ENCODE results near the gene MAPRE2. TPM values are rescaled to one million over a fixed set of nuclear protein-coding genes. Genes with fewer than 3 reads are reported as not detected.

MAPRE2 gene
- total RNA-seq (10 to 100 TPM; 26.3 to 57.8 TPM), polyA plus RNA-seq (10 to 100 TPM; 12.5 to 13.3 TPM)
- long read RNA-seq, donor 1, full-length matches to known transcripts: 16 of 16 reads
- long read RNA-seq, donor 1, partial matches to known transcripts: 0 of 16 reads
- long read RNA-seq, donor 1, other reads (novel, unspliced or antisense): 0 of 16 reads
- long read RNA-seq, donor 2, full-length matches to known transcripts: 6 of 11 reads
- long read RNA-seq, donor 2, partial matches to known transcripts: 5 of 11 reads
- long read RNA-seq, donor 2, other reads (novel, unspliced or antisense): 0 of 11 reads
- long read RNA-seq, donor 3, full-length matches to known transcripts: 1 of 1 reads
- long read RNA-seq, donor 3, partial matches to known transcripts: 0 of 1 reads
- long read RNA-seq, donor 3, other reads (novel, unspliced or antisense): 0 of 1 reads
- long read RNA-seq, donor 4, full-length matches to known transcripts: 5 of 5 reads
- long read RNA-seq, donor 4, partial matches to known transcripts: 0 of 5 reads
- long read RNA-seq, donor 4, other reads (novel, unspliced or antisense): 0 of 5 reads
- long read RNA-seq, donor 5, full-length matches to known transcripts: 18 of 29 reads
- long read RNA-seq, donor 5, partial matches to known transcripts: 11 of 29 reads
- long read RNA-seq, donor 5, other reads (novel, unspliced or antisense): 0 of 29 reads

DNA sequence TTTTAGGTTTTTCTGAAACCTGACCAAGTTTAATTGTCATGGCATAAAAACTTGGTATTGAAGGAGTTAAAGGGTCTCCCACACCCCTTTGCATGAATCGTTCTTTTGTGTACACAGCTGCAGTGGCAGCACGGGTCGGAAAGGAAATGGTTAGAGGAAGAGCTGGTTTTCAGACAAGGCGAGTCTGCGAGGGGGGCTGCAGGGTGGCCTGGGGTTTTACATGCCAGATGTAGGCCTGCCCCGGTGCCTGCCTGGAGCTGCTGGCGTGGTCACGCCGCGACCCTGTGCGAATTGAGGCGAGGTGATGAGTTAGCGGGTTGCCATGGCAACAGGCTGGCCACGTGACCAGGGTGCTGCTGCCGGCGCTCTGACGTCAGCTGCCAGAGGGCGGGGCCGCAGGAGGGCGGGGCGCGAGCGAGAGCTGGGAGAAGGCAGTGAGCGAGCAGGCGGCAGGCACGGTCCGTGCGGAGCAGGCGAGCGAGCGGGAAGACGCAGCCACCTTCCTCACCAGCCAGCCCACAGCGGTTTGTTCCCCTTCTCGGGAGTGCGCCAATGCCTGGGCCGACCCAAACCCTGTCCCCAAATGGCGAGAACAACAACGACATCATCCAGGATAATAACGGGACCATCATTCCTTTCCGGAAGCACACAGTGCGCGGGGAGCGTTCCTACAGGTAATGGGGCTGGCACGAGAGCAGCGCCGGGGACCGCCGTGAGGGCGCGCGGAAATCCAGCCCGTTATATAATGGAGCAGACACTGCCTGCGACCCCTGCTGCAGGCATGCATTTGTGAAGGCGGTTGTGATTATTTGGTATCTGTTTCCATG is at the start of gene MAPRE2:
MAPRE2 (plus strand) TSS at position 426 of the 827 bp plus-strand sequence; CDS start at position 553, 127 bp downstream.
- ATAC-seq (ENCODE audit: insufficient read depth, low FRiP score) (peak; percentile 98), DNase-seq (peak; percentile 99)
- no peaks in the 10 kb centered on the region for H3K9me3 ChIP-seq (ENCODE audit: control insufficient read depth in 4 of 4, insufficient read depth in 3 of 4, low read length in 3 of 4)
- TF ChIP-seq, protein P1, sequence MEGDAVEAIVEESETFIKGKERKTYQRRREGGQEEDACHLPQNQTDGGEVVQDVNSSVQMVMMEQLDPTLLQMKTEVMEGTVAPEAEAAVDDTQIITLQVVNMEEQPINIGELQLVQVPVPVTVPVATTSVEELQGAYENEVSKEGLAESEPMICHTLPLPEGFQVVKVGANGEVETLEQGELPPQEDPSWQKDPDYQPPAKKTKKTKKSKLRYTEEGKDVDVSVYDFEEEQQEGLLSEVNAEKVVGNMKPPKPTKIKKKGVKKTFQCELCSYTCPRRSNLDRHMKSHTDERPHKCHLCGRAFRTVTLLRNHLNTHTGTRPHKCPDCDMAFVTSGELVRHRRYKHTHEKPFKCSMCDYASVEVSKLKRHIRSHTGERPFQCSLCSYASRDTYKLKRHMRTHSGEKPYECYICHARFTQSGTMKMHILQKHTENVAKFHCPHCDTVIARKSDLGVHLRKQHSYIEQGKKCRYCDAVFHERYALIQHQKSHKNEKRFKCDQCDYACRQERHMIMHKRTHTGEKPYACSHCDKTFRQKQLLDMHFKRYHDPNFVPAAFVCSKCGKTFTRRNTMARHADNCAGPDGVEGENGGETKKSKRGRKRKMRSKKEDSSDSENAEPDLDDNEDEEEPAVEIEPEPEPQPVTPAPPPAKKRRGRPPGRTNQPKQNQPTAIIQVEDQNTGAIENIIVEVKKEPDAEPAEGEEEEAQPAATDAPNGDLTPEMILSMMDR (IDR thresholded peaks at IDR 0.05; ENCODE audit: control extremely low read depth, extremely low read depth): no peak
- H3K4me3 ChIP-seq: peak within 1 kb of the TSS; percentile 81
- H3K27me3 ChIP-seq (ENCODE audit: control insufficient read depth in 3 of 3, insufficient read depth in 3 of 3, low read length in 2 of 3): no peaks in the 10 kb centered on the region
- H3K4me1 ChIP-seq (ENCODE audit: control insufficient read depth in 5 of 5, insufficient read depth in 5 of 5, low read length in 5 of 5): peaks cover 2 to 44% (median 14%) of the 10 kb centered on the region in 5 donors
- H3K27ac ChIP-seq (ENCODE audit: low read depth in 1 of 2, low read length in 1 of 2): peak within 1 kb of the TSS; percentile 76 to 93
- WGBS, 2 donors: 0 to 1% methylated on average over 54 of the region's 54 CpGs
- H3K36me3 ChIP-seq (ENCODE audit: control insufficient read depth in 4 of 4, insufficient read depth in 4 of 4, low read length in 4 of 4): peaks cover 0 to 3% (median 0%) of the 10 kb centered on the region in 4 donors
- peak within 1 kb of the TSS; percentile 88 to 95 for H3K9ac ChIP-seq (ENCODE audit: insufficient read depth in 1 of 2, low read length in 2 of 2)

DNA sequence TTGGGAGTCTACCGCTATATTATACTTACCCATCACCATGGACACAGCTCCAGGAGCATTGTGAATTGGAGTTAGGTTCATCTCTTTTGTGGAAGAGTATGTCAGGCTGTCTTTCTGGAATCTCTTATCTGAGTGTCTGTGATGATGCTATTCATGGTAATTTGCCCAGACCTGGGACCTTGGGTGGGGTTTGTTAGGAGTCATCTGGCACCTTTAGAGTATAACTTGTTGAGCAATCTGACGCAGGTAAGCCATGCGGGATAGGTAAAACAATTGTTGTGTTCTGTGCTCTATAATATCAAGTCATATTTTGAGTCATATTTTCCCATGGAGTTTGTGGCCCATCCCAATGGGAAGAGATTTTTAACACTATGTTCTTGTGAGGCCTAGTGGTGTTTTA is 49.7 kb upstream of the MAPRE2 start:
- Histone ChIP-seq H3K9ac (ENCODE audit: insufficient read depth in 1 of 2, low read length in 2 of 2) (no peak overlapping the region), H3K27me3 (ENCODE audit: control insufficient read depth in 3 of 3, insufficient read depth in 3 of 3, low read length in 2 of 3) (no peaks in the 10 kb centered on the region), H3K36me3 (ENCODE audit: control insufficient read depth in 4 of 4, insufficient read depth in 4 of 4, low read length in 4 of 4) (no peaks in the 10 kb centered on the region), H3K27ac (ENCODE audit: low read depth in 1 of 2, low read length in 1 of 2) (no peak overlapping the region), H3K4me3 (no peak overlapping the region), H3K9me3 (ENCODE audit: control insufficient read depth in 4 of 4, insufficient read depth in 3 of 4, low read length in 3 of 4) (no peaks in the 10 kb centered on the region), H3K4me1 (ENCODE audit: control insufficient read depth in 5 of 5, insufficient read depth in 5 of 5, low read length in 5 of 5) (peaks cover 0 to 9% (median 0%) of the 10 kb centered on the region in 5 donors)
- TF ChIP-seq, protein P1 (IDR thresholded peaks at IDR 0.05; ENCODE audit: control extremely low read depth, extremely low read depth): no peak
- DNase-seq (no peak), ATAC-seq (ENCODE audit: insufficient read depth, low FRiP score) (no peak)
- WGBS, 2 donors: 98 to 100% methylated on average over 3 of the region's 3 CpGs

GRCh38 chr18:34993289-34993688 is 47.9 kb upstream of the MAPRE2 start:
- DNase-seq (no peak), ATAC-seq (ENCODE audit: insufficient read depth, low FRiP score) (no peak)
- Histone ChIP-seq H3K9ac (ENCODE audit: insufficient read depth in 1 of 2, low read length in 2 of 2) (no peak overlapping the region), H3K4me3 (no peak overlapping the region), H3K36me3 (ENCODE audit: control insufficient read depth in 4 of 4, insufficient read depth in 4 of 4, low read length in 4 of 4) (no peaks in the 10 kb centered on the region), H3K4me1 (ENCODE audit: control insufficient read depth in 5 of 5, insufficient read depth in 5 of 5, low read length in 5 of 5) (peaks cover 0 to 9% (median 0%) of the 10 kb centered on the region in 5 donors), H3K27ac (ENCODE audit: low read depth in 1 of 2, low read length in 1 of 2) (no peak overlapping the region), H3K27me3 (ENCODE audit: control insufficient read depth in 3 of 3, insufficient read depth in 3 of 3, low read length in 2 of 3) (no peaks in the 10 kb centered on the region), H3K9me3 (ENCODE audit: control insufficient read depth in 4 of 4, insufficient read depth in 3 of 4, low read length in 3 of 4) (no peaks in the 10 kb centered on the region)
- WGBS, 2 donors: 83 to 86% methylated on average over 2 of the region's 2 CpGs
- TF ChIP-seq, protein P1 (IDR thresholded peaks at IDR 0.05; ENCODE audit: control extremely low read depth, extremely low read depth): no peak
